Activated CD8-positive, alpha-beta memory T cell treated with anti-CD3 and anti-CD28 coated beads, Interleukin-2, amount 50 U/mL, for 1 hour (primary cell): ENCODE results near the gene FAF2.

Experiments used
- DNase-seq: peaks from one replicate; pipeline ENCODE4 v3.0.0-alpha.2; 2020; ENCODE audit errors: extremely low read depth

FAF2 gene

DNA sequence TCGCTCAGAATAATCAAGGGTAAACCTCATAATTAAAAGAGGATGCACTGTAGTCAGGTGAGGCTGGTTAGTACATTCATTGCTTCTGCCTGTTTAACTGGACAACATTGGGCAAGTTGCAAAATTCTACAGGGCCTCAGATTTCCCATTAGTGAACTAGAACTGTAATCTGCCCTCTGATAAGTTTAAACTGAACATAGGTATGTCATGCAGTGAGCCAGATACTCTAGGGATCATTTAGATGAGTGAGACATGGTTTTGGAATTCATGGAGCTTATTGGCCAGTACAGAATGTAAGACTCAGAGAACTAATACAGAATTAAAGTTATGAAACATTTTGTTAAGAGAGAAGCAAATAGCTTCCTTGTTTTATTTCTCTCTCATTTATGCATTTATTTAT is 53.1 kb downstream of the FAF2 start:
- DNase-seq, result no peak

GRCh38 chr5:176503496-176503895 is 55.3 kb downstream of the FAF2 start:
- DNase-seq, result no peak

DNA sequence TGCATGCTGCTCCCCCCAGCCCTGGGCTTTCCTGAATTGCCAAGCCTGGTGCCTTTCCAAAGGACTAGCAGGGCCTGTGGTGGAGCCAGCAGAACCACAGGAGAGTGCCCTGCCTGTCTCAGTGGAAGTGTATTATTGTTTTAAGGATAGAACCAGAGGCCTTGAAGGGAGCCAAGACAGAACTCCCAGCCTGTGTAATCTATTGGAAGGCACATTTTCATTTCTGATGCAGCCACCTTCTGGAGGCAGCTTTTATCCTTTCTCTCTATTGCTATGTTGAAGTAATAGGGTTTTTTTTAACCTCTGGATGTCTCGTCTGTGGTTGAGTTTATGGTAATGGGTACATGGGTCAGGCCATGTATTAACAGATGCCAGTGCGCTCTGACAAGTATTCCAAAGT is 59.7 kb downstream of the FAF2 start:
- DNase-seq, result no peak

- no peak for DNase-seq
These were observed 60.4 kb downstream of the FAF2 start for GRCh38 chr5:176508603-176509002.

DNA sequence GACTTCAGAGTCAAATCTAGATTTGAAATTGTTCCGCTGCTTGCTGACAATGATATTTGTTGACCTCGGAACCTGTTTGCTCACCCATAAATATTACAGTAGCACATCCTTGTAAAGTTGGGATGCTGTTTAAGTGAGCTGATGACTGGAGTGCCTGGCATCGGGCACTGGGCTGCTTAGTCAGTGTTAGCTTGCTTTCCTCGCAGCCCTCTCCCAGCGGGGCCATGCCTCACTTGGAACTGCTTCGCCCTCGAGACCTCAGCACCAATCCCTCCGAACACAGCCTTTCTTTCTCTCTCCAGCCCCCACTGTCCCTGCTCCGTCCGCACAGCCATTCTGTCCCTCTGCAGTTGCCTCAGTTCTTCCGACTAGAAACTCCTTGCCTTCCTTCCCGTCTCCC is 65.6 kb downstream of the FAF2 start:
- DNase-seq, result no peak

DNA sequence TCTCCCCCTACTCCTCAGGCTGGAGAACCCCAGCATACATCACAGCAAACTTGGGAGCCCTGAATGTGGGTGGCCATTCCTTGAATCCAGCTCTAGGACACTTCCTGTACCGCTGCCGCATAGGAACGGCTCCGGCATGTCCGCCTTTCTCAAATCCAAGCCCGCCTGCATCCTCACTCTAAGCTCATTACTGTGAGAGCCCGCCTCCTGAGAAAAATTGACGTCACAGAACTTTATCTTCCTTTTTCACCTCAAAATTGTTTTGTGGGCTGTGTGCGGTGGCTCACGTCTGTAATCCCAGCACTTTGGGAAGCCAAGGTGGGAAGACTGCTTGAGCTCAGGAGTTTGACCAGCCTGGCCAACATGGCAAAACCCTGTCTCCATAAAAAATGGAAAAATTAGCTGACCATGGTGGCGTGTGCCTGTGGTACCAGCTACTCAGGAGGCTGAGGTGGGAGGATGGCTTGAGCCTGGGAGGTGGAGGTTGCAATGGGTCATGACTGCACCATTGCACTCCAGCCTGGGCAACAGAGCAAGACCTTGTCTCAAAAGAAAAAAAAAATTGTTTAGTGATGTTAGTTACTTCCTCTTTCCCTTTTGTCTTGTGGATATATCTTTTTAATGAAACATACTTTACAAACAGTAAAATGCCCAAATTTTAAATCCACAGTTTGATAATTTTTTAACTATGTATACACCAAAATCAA is 66.2 kb downstream of the FAF2 start:
- no peak for DNase-seq

GRCh38 chr5:176515396-176515795 is 67.2 kb downstream of the FAF2 start:
- DNase-seq, result no peak

DNA sequence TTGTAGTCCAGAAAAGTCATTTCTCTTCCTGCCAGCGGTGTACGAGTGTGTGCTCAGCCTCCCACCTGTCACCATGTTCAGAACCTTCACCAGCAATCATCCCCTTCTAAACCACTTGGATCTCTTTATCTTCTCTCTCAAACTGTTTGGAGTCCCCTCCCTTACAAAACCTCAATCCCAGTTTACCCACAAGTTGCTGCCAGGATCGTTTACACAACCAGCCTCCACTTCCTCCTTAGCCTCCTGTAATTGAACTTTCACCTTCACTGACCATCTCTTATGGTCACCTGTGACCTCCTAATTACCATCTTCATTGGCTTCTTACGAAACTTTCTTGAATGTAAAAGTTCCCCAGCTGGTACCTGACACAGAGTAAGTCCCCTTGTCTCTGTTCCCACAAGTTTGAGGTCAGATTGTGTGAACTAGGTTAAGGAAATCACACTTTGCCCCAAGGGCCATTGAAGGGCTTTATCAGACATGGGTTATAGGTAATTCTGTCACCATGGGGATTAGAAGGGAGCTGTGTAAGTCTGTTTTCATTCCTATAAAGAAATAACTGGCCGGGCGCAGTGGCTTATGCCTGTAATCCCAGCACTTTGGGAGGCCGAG is 69.0 kb downstream of the FAF2 start:
- no peak for DNase-seq

DNA sequence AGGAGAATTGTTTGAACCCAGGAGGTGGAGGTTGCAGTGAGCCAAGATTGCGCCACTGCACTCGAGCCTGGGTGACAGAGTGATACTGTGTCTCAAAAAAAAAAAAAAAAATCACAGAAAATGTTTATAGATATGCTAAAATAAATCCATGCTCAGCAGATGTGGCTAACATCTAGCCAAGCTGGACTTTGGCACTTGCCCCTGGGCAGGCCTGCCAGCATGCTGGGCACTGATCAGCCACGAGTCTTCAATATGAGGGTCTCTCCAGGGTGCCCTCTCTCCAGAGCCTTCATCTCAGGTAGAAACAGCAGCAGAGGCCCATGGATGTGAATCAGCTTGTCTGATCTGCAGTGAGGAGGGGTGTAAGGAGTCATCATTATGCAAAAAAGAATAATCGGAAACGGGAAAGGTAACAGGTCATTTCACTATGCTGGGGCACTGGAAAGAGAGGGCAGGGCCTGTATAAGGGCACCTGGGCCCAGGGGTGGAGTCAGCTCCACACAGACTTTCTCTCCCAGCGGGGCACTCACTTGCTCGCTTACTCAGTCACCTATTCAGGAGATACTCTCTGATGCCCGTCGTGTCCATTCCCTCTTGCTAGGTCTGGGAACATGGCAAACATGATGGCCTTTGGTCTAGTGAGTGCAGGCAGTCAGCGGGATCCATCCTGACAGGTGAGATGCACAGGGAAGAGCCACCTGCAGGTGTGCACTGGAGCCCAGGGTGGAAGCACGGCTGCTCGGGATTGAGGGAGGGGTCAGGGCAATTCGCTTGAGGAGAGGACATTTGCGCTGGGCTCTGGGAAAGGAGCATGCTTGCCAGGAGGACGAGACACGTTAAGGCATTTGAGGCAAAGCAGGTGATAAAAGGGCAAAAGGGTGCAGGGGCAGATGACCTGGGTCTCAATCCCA is 71.9 kb downstream of the FAF2 start:
- DNase-seq, result no peak

GRCh38 chr5:176521286-176521685 is 73.1 kb downstream of the FAF2 start:
- DNase-seq, result no peak

- no peak for DNase-seq
These were observed 73.6 kb downstream of the FAF2 start for GRCh38 chr5:176521699-176522263.

- DNase-seq, result no peak
These were observed 76.0 kb downstream of the FAF2 start for GRCh38 chr5:176524138-176524537.

DNA sequence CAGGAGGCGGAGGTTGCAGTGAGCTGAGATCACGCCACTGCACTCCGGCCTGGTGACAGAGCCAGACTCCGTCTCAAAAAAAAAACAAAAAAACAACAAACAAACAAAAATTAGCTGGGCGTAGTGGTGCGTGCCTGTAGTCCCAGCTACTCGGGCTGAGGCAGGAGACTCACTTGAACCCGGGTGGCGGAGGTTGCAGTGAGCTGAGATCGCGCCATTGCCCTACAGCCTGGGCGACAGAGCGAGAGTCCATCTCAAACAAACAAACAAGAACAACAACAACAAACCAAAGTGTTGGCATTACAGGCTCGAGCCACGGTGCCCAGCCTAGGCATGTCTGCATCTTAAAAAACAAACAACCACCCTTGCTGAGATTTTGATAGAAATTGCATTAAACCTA is 76.8 kb downstream of the FAF2 start:
- no peak for DNase-seq

- no peak for DNase-seq
These were observed 77.5 kb downstream of the FAF2 start for GRCh38 chr5:176525677-176526076.

GRCh38 chr5:176526462-176526861 is 78.3 kb downstream of the FAF2 start:
- no peak for DNase-seq

- no peak for DNase-seq
These were observed 79.3 kb downstream of the FAF2 start for GRCh38 chr5:176527246-176528222.

DNA sequence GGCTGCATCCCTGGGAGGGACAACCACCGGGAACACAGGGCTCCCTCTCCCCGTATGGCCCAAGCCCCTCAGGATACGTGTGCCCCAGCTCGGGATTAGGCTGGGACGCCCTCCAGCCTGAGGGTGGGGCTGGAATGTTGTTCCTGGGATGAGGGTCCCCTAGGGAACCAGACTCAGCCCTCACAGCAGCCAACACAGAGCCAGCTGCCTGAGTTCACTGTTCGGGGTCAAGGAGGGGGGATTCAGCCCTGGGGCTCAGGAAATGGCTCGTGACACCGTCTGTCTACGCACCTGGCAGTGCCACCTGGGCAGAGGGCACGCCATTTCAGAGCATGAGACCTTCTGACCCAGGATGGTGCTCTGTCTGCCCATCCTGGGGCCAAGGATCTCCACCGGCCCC is 80.1 kb downstream of the FAF2 start:
- DNase-seq, result no peak

DNA sequence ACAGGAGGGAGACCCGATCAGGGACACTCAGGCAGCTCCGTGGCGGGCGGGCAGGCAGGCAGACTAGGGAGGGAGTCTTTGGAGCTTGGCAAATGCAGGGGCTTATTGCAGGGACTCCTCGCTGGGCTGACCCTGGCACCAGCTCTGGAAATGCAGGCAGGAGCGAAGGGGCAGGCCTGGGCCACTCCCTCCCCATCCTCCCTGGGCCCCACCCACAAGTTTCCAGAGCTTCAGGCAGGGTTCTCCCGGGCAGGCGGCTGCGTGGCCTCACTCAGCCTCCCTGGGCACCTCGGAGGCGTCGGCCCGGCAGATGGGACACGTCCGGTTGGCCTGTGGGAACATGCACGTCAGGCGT is 80.6 kb downstream of the FAF2 start:
- no peak for DNase-seq

- DNase-seq, result no peak
These were observed 81.0 kb downstream of the FAF2 start for GRCh38 chr5:176529116-176529740.

DNA sequence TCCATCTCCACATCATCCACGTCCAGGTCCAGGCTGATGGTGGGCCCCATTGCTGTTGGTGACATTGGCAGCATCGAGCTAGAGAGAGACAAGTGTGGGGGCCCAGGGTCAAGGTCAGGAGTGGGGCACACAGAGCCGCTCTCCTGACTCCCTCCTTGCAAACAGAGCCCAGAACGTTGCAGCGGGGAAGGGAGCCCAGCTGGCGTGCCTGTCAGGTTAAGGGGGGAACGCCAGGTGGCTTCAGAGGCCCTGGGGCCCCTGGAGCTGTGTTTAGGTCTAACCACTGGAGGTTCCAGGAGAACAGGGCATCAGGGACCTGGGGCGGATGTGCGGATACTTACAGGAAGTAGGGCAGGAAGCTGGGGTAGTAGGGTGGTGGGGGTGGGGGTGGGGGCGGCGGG is 81.6 kb downstream of the FAF2 start:
- DNase-seq, result no peak
